SK-N-SH treated with all-trans-retinoic acid at 6 μM for 48 hours (cell line): ENCODE measurements around the gene GPX2.

Experiments
- BACH2 ChIP-seq: fragments of 250-450 bp; sonication (Bioruptor Pico); IDR thresholded peaks from 2 replicates; pipeline ENCODE4 v1.9.0; 2021; ENCODE audit warnings: mild to moderate bottlenecking, borderline replicate concordance
- GLIS3 ChIP-seq: fragments of 250-450 bp; sonication (Bioruptor Pico); IDR thresholded peaks from 2 replicates; pipeline ENCODE4 v1.5.0; 2020; ENCODE audit warnings: mild to moderate bottlenecking, moderate library complexity
- ISL1 ChIP-seq: fragments of 250-450 bp; sonication (Bioruptor Pico); IDR thresholded peaks from 2 replicates; pipeline ENCODE4 v2.1.2; 2022; ENCODE audit warnings: mild to moderate bottlenecking, moderate library complexity
- RARB ChIP-seq: fragments of 250-450 bp; sonication (Bioruptor Pico); IDR thresholded peaks from 2 replicates; pipeline ENCODE4 v1.8.0; 2021; ENCODE audit warnings: mild to moderate bottlenecking, moderate library complexity
- SNAI2 ChIP-seq: fragments of 250-450 bp; sonication (Bioruptor Pico); IDR thresholded peaks from 2 replicates; pipeline ENCODE4 v1.5.0; 2020; ENCODE audit warnings: mild to moderate bottlenecking, moderate library complexity
- TCF4 ChIP-seq: fragments of 250-450 bp; sonication (Bioruptor Pico); IDR thresholded peaks from 2 replicates; pipeline ENCODE4 v1.8.0; 2021; ENCODE audit warnings: mild to moderate bottlenecking, moderate library complexity, borderline replicate concordance
- TOX ChIP-seq: fragments of 250-450 bp; sonication (Bioruptor Pico); IDR thresholded peaks from 2 replicates; pipeline ENCODE4 v1.8.0; 2021; ENCODE audit warnings: mild to moderate bottlenecking, moderate library complexity, borderline replicate concordance
- ZFP3 ChIP-seq: fragments of 250-450 bp; sonication (Bioruptor Pico); IDR thresholded peaks from 2 replicates; pipeline ENCODE4 v1.5.0; 2020; ENCODE audit warnings: mild to moderate bottlenecking, moderate library complexity
- ZFP30 ChIP-seq: fragments of 450-650 bp; formaldehyde crosslinking; IDR thresholded peaks from 2 replicates; pipeline ENCODE4 v1.5.0; 2022; ENCODE audit warnings: mild to moderate bottlenecking, moderate library complexity
- TF ChIP-seq, protein P1 (sequence below): fragments of 250-450 bp; sonication (Bioruptor Pico); IDR thresholded peaks from 2 replicates; pipeline ENCODE4 v1.5.1; 2020; ENCODE audit warnings: low read depth, mild to moderate bottlenecking, moderate library complexity
- TF ChIP-seq, protein P2 (sequence below): fragments of 250-450 bp; sonication (Bioruptor Pico); IDR thresholded peaks from 2 replicates; pipeline ENCODE4 v1.8.0; 2020; ENCODE audit warnings: mild to moderate bottlenecking, moderate library complexity, borderline replicate concordance

DNA sequence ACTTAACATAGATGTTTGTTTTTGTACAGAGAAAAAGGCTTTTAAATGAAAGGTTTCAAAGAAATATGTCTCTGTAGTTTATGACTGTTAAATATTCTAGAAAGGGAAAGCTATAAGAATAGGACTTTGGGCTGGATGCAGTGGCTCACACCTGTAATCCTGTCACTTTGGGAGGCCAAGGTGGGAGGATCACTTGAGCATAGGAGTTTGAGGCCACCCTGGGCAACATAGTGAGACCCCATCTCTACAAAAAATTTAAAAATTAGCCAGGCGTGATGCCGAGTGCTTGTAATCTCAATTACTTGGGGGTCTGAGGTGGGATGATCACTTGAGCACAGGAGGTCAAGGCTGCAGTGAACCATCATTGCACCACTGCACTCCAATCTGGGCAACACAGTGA is 11.4 kb downstream of the GPX2 start:
- no peak for TF ChIP-seq RARB
- TF ChIP-seq, protein P1, sequence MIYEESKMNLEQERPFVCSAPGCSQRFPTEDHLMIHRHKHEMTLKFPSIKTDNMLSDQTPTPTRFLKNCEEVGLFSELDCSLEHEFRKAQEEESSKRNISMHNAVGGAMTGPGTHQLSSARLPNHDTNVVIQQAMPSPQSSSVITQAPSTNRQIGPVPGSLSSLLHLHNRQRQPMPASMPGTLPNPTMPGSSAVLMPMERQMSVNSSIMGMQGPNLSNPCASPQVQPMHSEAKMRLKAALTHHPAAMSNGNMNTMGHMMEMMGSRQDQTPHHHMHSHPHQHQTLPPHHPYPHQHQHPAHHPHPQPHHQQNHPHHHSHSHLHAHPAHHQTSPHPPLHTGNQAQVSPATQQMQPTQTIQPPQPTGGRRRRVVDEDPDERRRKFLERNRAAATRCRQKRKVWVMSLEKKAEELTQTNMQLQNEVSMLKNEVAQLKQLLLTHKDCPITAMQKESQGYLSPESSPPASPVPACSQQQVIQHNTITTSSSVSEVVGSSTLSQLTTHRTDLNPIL (CRISPR knock-in tag) = no peak
- TF ChIP-seq, protein P2, sequence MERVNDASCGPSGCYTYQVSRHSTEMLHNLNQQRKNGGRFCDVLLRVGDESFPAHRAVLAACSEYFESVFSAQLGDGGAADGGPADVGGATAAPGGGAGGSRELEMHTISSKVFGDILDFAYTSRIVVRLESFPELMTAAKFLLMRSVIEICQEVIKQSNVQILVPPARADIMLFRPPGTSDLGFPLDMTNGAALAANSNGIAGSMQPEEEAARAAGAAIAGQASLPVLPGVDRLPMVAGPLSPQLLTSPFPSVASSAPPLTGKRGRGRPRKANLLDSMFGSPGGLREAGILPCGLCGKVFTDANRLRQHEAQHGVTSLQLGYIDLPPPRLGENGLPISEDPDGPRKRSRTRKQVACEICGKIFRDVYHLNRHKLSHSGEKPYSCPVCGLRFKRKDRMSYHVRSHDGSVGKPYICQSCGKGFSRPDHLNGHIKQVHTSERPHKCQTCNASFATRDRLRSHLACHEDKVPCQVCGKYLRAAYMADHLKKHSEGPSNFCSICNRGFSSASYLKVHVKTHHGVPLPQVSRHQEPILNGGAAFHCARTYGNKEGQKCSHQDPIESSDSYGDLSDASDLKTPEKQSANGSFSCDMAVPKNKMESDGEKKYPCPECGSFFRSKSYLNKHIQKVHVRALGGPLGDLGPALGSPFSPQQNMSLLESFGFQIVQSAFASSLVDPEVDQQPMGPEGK (CRISPR knock-in tag) = no peak
- no peak for TF ChIP-seq TOX (CRISPR knock-in tag)
- TF ChIP-seq ZFP30 (CRISPR knock-in tag) = no peak
- TF ChIP-seq ZFP3 (CRISPR knock-in tag) = no peak
- TF ChIP-seq BACH2 (CRISPR knock-in tag) = no peak
- TF ChIP-seq ISL1 (CRISPR knock-in tag) = no peak
- TF ChIP-seq GLIS3 (CRISPR knock-in tag) = no peak
- TF ChIP-seq SNAI2 (CRISPR knock-in tag) = no peak
- TF ChIP-seq TCF4 (CRISPR knock-in tag) = no peak
